SIG-M5 treated with dmso at 0.1 percent for 504 hours (cell line): Measurements from ENCODE around the gene TTC4.
A peak's percentile ranks its signal among the peaks of the same experiment; 100 is the strongest.

Experiments used
- DNase-seq: peaks from one replicate; lab custom pipeline; 2025; ENCODE audit not compliant: unreplicated experiment; lab: John Stamatoyannopoulos, UW

TTC4 gene

GRCh38 chr1:54781023-54781723 is 65.5 kb downstream of the TTC4 start:
- no peak for DNase-seq

- no peak for DNase-seq
These were observed 66.5 kb downstream of the TTC4 start for GRCh38 chr1:54782156-54782555.

GRCh38 chr1:54782588-54782987 is 66.9 kb downstream of the TTC4 start:
- DNase-seq: no peak

- DNase-seq: no peak
These were observed 68.4 kb downstream of the TTC4 start for GRCh38 chr1:54784066-54784465.

GRCh38 chr1:54786778-54787177 is 71.1 kb downstream of the TTC4 start:
- no peak for DNase-seq

GRCh38 chr1:54787604-54788003 is 71.9 kb downstream of the TTC4 start:
- DNase-seq: no peak

- no peak for DNase-seq
These were observed 72.8 kb downstream of the TTC4 start for GRCh38 chr1:54788459-54788858.

GRCh38 chr1:54791880-54792522 is 76.3 kb downstream of the TTC4 start:
- peak; percentile 23 for DNase-seq
